ENCODE results near the gene PTCH2.
"Not testable (repeated sequence)": the region's sequence is repeated elsewhere in the genome, so short reads cannot be mapped to it uniquely, and the experiment has no call there.

PTCH2 gene

GRCh38 chr1:44819608-44820327, 23.3 kb downstream of the PTCH2 start:
- DNase-seq = peak; percentile 91

DNA sequence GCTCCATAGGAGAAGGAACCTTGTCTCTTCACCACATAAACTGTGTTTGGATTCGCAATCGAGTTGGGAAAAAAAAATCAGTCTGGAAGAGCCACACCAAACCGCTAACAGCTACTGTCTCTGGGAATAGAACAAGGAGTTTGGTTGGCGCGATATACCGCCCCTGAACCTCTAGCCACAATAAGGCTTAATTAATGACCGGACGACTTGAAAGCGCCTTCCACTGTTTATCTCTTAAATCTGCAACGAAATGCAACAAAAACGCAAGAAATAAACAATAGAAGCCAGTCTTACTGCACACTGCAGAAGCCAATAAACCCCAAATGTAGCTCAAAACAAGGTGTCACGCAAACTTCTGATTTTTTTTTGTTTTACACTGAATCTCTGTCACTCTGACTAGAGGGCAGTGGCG, 23.9 kb downstream of the PTCH2 start:
- peak; percentile 49 for DNase-seq

GRCh38 chr1:44817771-44818495, 25.1 kb downstream of the PTCH2 start:
- peak; percentile 35 for DNase-seq

DNA sequence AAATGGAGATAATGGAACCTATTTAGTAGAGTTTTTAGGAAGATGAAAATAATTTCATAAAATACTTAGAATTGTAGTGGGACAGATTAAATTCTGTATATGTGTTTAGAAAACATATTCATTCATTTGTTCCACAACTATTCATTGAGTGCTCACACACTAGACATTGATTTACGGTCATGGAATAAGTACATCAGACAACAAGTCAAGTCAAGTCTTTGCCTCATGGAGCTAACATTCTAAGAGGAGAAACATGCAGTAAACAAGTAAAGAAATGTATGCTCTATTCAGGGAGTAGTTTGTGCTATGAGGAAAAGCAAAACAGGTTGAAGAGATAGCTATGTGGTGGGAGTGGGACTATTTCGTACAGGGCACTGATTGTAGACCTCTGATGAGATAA, 25.7 kb downstream of the PTCH2 start:
- DNase-seq = no peak

GRCh38 chr1:44815926-44816325, 27.1 kb downstream of the PTCH2 start:
- not testable (repeated sequence) for DNase-seq

DNA sequence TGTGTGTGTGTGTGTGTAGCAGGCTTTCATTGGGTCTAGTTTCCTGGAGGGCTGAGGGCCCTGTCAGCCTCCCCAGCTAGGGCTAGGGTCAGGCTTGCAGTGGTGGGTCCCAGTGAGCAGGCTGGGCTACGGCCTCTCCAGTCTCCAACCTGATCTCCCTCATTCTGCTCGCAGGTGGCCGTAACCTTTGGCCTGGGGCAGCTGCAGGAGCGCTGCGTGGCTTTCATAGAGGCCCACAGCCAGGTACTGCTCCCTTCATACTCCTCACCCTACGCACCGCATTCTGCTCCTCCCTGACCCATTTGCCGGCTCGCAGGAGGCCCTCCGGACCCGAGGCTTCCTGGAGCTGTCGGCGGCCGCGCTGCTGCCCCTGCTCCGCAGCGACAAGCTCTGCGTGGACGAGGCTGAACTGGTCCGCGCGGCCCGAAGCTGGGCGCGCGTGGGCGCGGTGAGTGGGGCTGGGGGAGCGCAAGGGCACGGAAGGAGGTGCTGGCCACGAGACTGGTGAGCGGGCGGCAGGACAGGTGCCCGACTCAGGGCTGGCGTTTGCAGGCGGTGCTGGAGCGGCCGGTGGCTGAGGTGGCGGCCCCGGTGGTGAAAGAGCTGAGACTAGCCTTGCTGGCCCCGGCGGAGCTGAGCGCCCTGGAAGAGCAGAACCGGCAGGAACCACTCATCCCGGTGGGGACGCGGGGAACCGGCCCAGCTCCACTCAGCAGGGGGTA, 30.1 kb downstream of the PTCH2 start:
- peak; percentile 56 for DNase-seq

DNA sequence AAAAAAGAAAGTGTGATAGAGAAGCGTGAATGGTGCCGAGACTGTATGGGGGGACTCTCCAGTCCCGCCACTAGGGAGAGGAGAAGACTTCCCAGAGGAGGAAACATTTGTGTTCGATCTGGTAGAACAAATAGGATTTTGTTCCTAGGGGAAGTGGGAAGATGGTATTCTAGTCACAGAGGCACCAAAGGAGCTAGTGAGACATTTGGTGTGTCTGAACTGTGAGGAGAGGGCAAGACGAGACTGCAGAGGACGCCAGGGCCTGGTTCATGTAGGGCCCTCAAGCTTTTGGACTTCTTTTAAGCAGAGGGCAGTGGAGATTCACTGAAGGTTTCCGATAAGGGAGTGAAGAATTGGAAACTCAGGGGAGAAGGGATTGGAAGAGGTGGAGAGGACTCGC, 31.8 kb downstream of the PTCH2 start:
- DNase-seq = peak; percentile 30

GRCh38 chr1:44810762-44811105, 32.3 kb downstream of the PTCH2 start:
- DNase-seq = not testable (repeated sequence)

DNA sequence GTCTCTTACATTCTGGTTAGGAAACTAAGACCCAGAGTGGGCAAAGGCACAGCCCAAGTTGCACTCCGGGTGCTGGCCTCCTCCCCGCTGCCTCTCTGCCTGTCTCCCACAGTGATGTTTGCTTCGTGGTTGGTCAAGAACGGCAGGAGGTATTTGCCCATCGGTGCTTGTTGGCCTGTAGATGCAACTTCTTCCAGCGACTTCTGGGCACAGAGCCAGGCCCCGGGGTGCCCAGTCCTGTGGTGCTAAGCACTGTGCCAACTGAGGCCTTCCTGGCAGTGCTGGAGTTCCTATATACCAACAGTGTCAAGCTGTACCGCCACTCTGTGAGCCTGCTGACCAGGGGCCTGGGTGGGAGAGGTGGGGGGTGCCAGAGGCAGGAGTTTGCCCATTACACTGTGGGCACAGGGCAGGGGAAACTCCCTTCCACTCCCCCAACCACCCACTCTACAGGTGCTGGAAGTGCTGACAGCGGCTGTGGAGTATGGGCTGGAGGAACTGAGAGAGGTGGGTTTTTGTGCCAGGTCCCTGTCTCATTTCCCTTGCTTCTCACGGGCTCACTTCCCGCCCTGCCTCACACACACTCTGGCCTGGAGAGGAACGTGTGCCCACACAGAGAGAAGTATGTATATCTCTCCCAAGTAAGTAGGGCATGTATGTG, 32.8 kb downstream of the PTCH2 start:
- DNase-seq = peak; percentile 45

DNA sequence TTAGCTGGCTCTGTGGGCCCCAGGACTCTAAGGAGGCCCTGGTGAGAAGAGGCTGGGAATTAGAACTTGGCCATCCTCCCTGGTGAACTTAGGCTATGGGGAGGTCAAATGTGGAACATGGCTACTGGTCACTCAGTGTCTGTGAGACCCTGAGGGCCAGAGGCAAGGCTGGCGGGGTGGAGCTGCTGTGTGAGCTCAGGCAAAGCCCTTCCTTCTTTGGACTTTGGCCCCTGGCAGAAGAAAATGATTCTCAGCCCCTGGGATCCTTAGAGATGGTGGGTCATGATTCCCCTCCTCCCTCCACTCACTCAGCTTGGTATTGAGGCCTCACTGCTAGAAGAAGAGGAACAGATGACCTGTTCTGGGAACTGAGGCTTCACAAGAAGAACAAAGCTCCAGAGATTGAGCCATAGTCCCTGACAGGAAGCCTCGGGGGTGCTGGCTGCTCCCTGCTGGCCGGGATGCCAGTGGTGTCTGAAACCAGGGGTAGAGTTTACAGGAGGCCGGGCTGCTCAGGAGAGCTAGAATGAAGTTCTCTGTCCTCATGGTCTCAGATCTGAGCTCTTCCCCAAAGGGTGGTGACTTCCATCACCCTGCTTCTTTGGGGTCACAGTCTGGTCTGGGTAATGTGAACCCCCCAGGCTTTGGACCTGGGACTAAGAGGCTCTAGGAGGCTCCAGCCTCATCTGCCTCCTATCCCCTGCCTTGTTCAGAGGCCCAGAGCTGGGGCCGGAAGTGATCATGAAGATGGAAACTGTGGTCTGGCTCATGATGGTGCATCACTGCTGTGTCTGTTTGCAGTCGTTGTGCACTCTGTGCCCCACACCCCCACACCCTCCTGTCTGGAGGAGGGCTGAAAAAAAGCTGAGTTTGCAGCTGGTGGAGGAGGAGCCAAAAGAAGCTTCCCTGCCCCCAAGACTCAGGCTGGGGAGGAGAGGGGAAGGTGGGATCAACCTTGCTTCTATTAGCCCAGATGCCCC, 33.8 kb downstream of the PTCH2 start:
- no peak for DNase-seq

- peak; percentile 95 for DNase-seq
These were observed 34.8 kb downstream of the PTCH2 start, which contains the start of gene BTBD19 for GRCh38 chr1:44808063-44808937. Gene BTBD19 (plus strand): TSS chr1:44808523. CDS start chr1:44808821, 298 bp downstream.

DNA sequence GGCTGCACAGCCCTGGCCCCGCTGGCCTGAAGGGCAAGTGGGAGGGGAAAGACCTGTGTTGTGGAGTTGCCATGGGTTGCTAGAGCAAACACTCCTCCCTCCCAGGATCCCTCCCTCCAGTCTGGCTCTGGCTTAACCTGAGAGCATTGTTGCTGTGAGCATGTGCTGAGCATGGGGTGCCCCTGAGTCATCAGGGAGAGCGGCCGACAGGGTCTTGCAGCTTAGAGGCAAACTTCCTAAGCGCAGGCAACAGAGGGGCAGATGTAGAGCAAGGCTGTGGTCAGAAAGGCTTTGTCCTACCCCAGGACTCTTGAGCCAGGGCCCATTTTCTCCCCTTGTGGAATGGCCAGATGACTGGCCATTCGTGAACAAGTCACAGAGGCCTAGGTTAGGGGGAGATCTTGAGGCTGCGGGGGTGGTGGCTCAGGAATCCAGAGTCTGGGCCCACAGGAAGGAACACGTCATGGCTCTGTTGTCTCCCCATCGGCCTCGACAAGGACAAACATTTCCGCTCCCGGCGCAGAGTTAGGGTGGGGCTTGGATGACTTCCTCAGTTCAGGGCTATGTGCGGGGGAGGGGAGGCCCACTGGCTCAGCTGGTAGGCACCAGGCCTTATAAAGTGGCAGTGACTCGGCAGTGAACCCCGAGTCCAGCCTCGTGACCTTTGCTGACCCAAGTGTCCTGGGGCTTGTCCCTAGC, 35.5 kb downstream of the PTCH2 start:
- peak; percentile 92 for DNase-seq

- no peak for DNase-seq
These were observed 36.2 kb downstream of the PTCH2 start, which contains the start of gene DYNLT4 for GRCh38 chr1:44806704-44807363. Gene DYNLT4 (minus strand): TSS chr1:44807351. CDS start chr1:44806668, 683 bp downstream.

DNA sequence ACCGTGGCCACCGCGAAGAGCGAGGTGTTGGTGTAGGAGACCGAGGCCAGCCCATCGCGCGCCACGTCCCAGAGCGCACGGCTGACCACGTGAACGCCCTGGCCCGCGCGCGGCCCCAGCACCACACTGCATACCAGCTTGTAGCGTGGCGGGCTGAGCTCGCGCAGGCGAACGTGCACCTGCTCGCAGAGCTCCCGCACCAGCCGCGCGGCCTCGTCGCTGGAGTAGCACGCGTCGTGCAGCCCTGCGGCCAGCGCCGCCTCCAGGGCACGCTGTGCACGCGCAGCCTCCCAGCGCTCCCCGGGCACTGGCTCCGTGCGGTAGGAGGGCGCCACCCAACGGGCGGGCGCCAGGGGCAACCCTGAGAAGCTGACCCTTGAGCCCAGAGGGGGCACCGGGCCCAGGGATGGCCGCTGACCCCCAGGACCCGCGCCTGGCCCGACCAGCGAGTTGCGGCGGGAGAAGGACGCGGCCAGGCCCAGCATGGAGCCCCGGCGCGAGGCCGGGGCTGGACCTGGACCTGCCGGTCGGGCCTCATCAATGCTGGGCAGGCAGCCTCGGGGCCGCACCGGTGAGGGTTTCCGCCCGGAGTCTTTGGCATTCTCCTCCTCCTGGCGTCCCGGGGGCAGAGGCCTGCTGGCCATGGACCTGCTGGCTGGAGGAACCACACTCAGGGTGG, 36.9 kb downstream of the PTCH2 start:
- DNase-seq = no peak

GRCh38 chr1:44805311-44806024, 37.6 kb downstream of the PTCH2 start:
- DNase-seq = no peak

- DNase-seq = no peak
These were observed 39.5 kb downstream of the PTCH2 start for GRCh38 chr1:44803312-44804095.

- no peak for DNase-seq
These were observed 40.1 kb downstream of the PTCH2 start for GRCh38 chr1:44803062-44803311.

Data from right forelimb (tissue), 1 donor.